ENCODE measurements around the gene RNF123.

RNF123 gene

GRCh38 chr3:49667701-49668413 lies 21.5 kb upstream of the RNF123 start:
- peaks cover 5% of the 10 kb centered on the region for H3K4me1 ChIP-seq (ENCODE audit: low read depth, poor library complexity, severe bottlenecking)
- no peaks in the 10 kb centered on the region for H3K79me2 ChIP-seq (ENCODE audit: insufficient read depth, low read depth)

GRCh38 chr3:49668414-49668797 lies 21.0 kb upstream of the RNF123 start:
- H3K4me2 ChIP-seq: no peak overlapping the region
- no peaks in the 10 kb centered on the region for H4K20me1 ChIP-seq (ENCODE audit: insufficient read depth)
- TF ChIP-seq CTCF (conservative IDR thresholded peaks at IDR 0.05; ENCODE audit: low read depth, low read length): no peak
- no peak overlapping the region for H2AFZ ChIP-seq (ENCODE audit: low read depth)
- no peaks in the 10 kb centered on the region for H3K36me3 ChIP-seq (ENCODE audit: insufficient read depth)
- no peaks in the 10 kb centered on the region for H3K27me3 ChIP-seq (ENCODE audit: insufficient read depth, low read depth)
- peaks cover 5% of the 10 kb centered on the region for H3K4me1 ChIP-seq (ENCODE audit: low read depth, poor library complexity, severe bottlenecking)
- H3K27ac ChIP-seq: no peak overlapping the region
- H3K79me2 ChIP-seq (ENCODE audit: insufficient read depth, low read depth): no peaks in the 10 kb centered on the region
- H3K9ac ChIP-seq: no peak overlapping the region
- H3K4me3 ChIP-seq (IDR thresholded peaks at IDR 0.05; ENCODE audit: insufficient read depth, low read depth, low read length): no peak overlapping the region

More at GRCh38 chr3:49667701-49668413, 21.5 kb upstream of the RNF123 start:
- H3K9ac ChIP-seq: no peak overlapping the region
- no peak overlapping the region for H3K4me3 ChIP-seq (IDR thresholded peaks at IDR 0.05; ENCODE audit: insufficient read depth, low read depth, low read length)
- no peak for TF ChIP-seq CTCF (conservative IDR thresholded peaks at IDR 0.05; ENCODE audit: low read depth, low read length)
- H2AFZ ChIP-seq (ENCODE audit: low read depth): no peak overlapping the region
- no peaks in the 10 kb centered on the region for H3K36me3 ChIP-seq (ENCODE audit: insufficient read depth)
- H3K27me3 ChIP-seq (ENCODE audit: insufficient read depth, low read depth): no peaks in the 10 kb centered on the region
- H4K20me1 ChIP-seq (ENCODE audit: insufficient read depth): no peaks in the 10 kb centered on the region
- H3K4me2 ChIP-seq: no peak overlapping the region
- no peak overlapping the region for H3K27ac ChIP-seq

- no peak overlapping the region for H3K27ac ChIP-seq
- no peak for TF ChIP-seq CTCF (conservative IDR thresholded peaks at IDR 0.05; ENCODE audit: low read depth, low read length)
- no peak overlapping the region for H2AFZ ChIP-seq (ENCODE audit: low read depth)
These were observed 20.5 kb upstream of the RNF123 start for GRCh38 chr3:49668861-49669260.

GRCh38 chr3:49669352-49669751 lies 20.0 kb upstream of the RNF123 start:
- TF ChIP-seq CTCF (conservative IDR thresholded peaks at IDR 0.05; ENCODE audit: low read depth, low read length): no peak
- no peaks in the 10 kb centered on the region for H4K20me1 ChIP-seq (ENCODE audit: insufficient read depth)
- no peak overlapping the region for H3K4me3 ChIP-seq (IDR thresholded peaks at IDR 0.05; ENCODE audit: insufficient read depth, low read depth, low read length)
- no peaks in the 10 kb centered on the region for H3K27me3 ChIP-seq (ENCODE audit: insufficient read depth, low read depth)
- H2AFZ ChIP-seq (ENCODE audit: low read depth): no peak overlapping the region
- no peak overlapping the region for H3K27ac ChIP-seq
- peaks cover 5% of the 10 kb centered on the region for H3K4me1 ChIP-seq (ENCODE audit: low read depth, poor library complexity, severe bottlenecking)
- no peaks in the 10 kb centered on the region for H3K79me2 ChIP-seq (ENCODE audit: insufficient read depth, low read depth)
- no peaks in the 10 kb centered on the region for H3K36me3 ChIP-seq (ENCODE audit: insufficient read depth)
- H3K4me2 ChIP-seq: no peak overlapping the region
- H3K9ac ChIP-seq: no peak overlapping the region

More at GRCh38 chr3:49668861-49669260, 20.5 kb upstream of the RNF123 start:
- Histone ChIP-seq H3K4me1 (ENCODE audit: low read depth, poor library complexity, severe bottlenecking) (peaks cover 5% of the 10 kb centered on the region), H3K36me3 (ENCODE audit: insufficient read depth) (no peaks in the 10 kb centered on the region), H3K4me2 (no peak overlapping the region), H3K79me2 (ENCODE audit: insufficient read depth, low read depth) (no peaks in the 10 kb centered on the region), H3K4me3 (IDR thresholded peaks at IDR 0.05; ENCODE audit: insufficient read depth, low read depth, low read length) (no peak overlapping the region), H3K27me3 (ENCODE audit: insufficient read depth, low read depth) (no peaks in the 10 kb centered on the region), H4K20me1 (ENCODE audit: insufficient read depth) (no peaks in the 10 kb centered on the region), H3K9ac (no peak overlapping the region)

Measured in KMS-11 (cell line).